AG10803 (cell line): ENCODE results near the gene EML2.

Source experiments
- DNase-seq: peaks from one replicate; pipeline ENCODE4 v3.0.0; 2010; ENCODE audit warnings: low read depth
- H3K4me3 ChIP-seq: 2 replicates; pipeline ENCODE4 v1.5.1; 2011; ENCODE audit warnings: mild to moderate bottlenecking, low read length, control low read depth
- CTCF ChIP-seq: conservative IDR thresholded peaks from 2 replicates; pipeline ENCODE4 v1.5.1; 2011; ENCODE audit warnings: mild to moderate bottlenecking, low read length, control low read depth, inconsistent platforms

Gene EML2

GRCh38 chr19:45598267-45599001, 40.8 kb downstream of the EML2 start:
- no peak for TF ChIP-seq CTCF
- DNase-seq, result no peak
- peak overlapping the region; percentile 20; the same call in 1 of the 2 replicates for H3K4me3 ChIP-seq

GRCh38 chr19:45597425-45598111, 41.6 kb downstream of the EML2 start:
- no peak for TF ChIP-seq CTCF
- DNase-seq, result no peak
- H3K4me3 ChIP-seq, result no peak overlapping the region

GRCh38 chr19:45595814-45596213, 43.4 kb downstream of the EML2 start:
- H3K4me3 ChIP-seq, result no peak overlapping the region
- DNase-seq, result no peak
- TF ChIP-seq CTCF, result no peak

- TF ChIP-seq CTCF, result no peak
- no peak overlapping the region for H3K4me3 ChIP-seq
- no peak for DNase-seq
Measured at GRCh38 chr19:45593520-45593919, 45.7 kb downstream of the EML2 start.

- DNase-seq, result no peak
- H3K4me3 ChIP-seq, result no peak overlapping the region
- no peak for TF ChIP-seq CTCF
Measured at GRCh38 chr19:45592366-45592765, 46.8 kb downstream of the EML2 start.

- no peak overlapping the region for H3K4me3 ChIP-seq
- no peak for TF ChIP-seq CTCF
- no peak for DNase-seq
Measured at GRCh38 chr19:45591638-45592005, 47.6 kb downstream of the EML2 start.
